OCI-LY7 (cell line): ENCODE data around the gene REEP3. TPM values are rescaled to one million over a fixed set of nuclear protein-coding genes. Genes with fewer than 3 reads are reported as not detected.
"Not testable (repeated sequence)": the region's sequence is repeated elsewhere in the genome, so short reads cannot be mapped to it uniquely, and the experiment has no call there.

ENCODE experiments used
- BruUV-seq: library from RNA; stranded (reverse); fragments of 400-500 nt; replicated peaks from 2 replicates; lab custom pipeline; 2021; lab: Mats Ljungman, UMichigan
- CTCF ChIA-PET: fragments of 300-600 bp; sonication (Branson Sonifier 250); formaldehyde crosslinking; loops from one replicate; lab custom pipeline; 2022; ENCODE audit warnings: antibody characterized with exemption; ENCODE audit not compliant: unreplicated experiment; lab: Charles Lee
- POLR2A ChIA-PET: fragments of 300-600 bp; sonication (Branson Sonifier 250); formaldehyde crosslinking; loops from one replicate; lab custom pipeline; 2022; ENCODE audit warnings: antibody characterized with exemption; lab: Charles Lee
- DNase-seq: peaks from one replicate; pipeline ENCODE4 v3.0.0-alpha.2; 2015; ENCODE audit warnings: low spot score
- H2AFZ ChIP-seq: fragments of 200-600 bp; sonication (generic), shearing (Covaris generic); 2 replicates; pipeline ENCODE4 v1.6.1; 2014; ENCODE audit warnings: mild to moderate bottlenecking, antibody characterized with exemption, low read length, moderate library complexity
- H3K27ac ChIP-seq: fragments of 200-600 bp; sonication (generic); 2 replicates; pipeline ENCODE4 v1.5.1; 2014; ENCODE audit warnings: mixed run types, low read depth, mild to moderate bottlenecking, moderate library complexity, low read length, inconsistent platforms; ENCODE audit not compliant: poor library complexity, severe bottlenecking
- H3K36me3 ChIP-seq: fragments of 200-600 bp; sonication (generic); 2 replicates; pipeline ENCODE4 v1.6.1; 2014; ENCODE audit warnings: mild to moderate bottlenecking, antibody characterized with exemption, low read length, moderate library complexity, mixed read lengths; ENCODE audit not compliant: insufficient read depth
- H3K4me1 ChIP-seq: fragments of 200-600 bp; sonication (generic); 2 replicates; pipeline ENCODE4 v1.5.1; 2014; ENCODE audit warnings: mild to moderate bottlenecking, low read length; ENCODE audit not compliant: insufficient read depth, poor library complexity, severe bottlenecking
- H3K4me2 ChIP-seq: fragments of 200-600 bp; sonication (generic); 2 replicates; pipeline ENCODE4 v1.6.1; 2014; ENCODE audit warnings: mild to moderate bottlenecking, low read length
- H3K4me3 ChIP-seq: fragments of 200-600 bp; sonication (generic); 2 replicates; pipeline ENCODE4 v1.5.1; 2014; ENCODE audit warnings: mild to moderate bottlenecking, low read depth, low read length; ENCODE audit not compliant: poor library complexity, severe bottlenecking
- H3K79me2 ChIP-seq: fragments of 200-600 bp; sonication (generic); 2 replicates; pipeline ENCODE4 v1.6.1; 2016; ENCODE audit warnings: low read depth, mild to moderate bottlenecking, low read length, moderate library complexity, mixed read lengths; ENCODE audit not compliant: insufficient read depth
- H3K9me2 ChIP-seq: fragments of 200-600 bp; sonication (generic); 2 replicates; pipeline ENCODE4 v1.6.1; 2016; ENCODE audit warnings: mild to moderate bottlenecking, low read length, mixed read lengths; ENCODE audit not compliant: insufficient read depth
- H3K9me3 ChIP-seq: fragments of 200-600 bp; sonication (generic); 2 replicates; pipeline ENCODE4 v1.6.1; 2014; ENCODE audit warnings: mild to moderate bottlenecking, mixed run types, low read length, mixed read lengths
- H4K20me1 ChIP-seq: fragments of 200-600 bp; sonication (generic); 2 replicates; pipeline ENCODE4 v1.6.1; 2014; ENCODE audit warnings: mild to moderate bottlenecking, antibody characterized with exemption, low read length, moderate library complexity, mixed read lengths; ENCODE audit not compliant: insufficient read depth
- CTCF ChIP-seq: fragments of 200-600 bp; sonication (generic); conservative IDR thresholded peaks from 2 replicates; pipeline ENCODE4 v1.5.1; 2014; ENCODE audit warnings: mild to moderate bottlenecking, antibody characterized with exemption, low read length, moderate library complexity, mixed read lengths
- EZH2phosphoT487 ChIP-seq: fragments of 200-600 bp; sonication (generic); IDR thresholded peaks from 2 replicates; pipeline ENCODE4 v1.6.1; 2018; ENCODE audit warnings: low read depth, borderline replicate concordance, mild to moderate bottlenecking, mixed run types, antibody characterized with exemption, low read length, moderate library complexity, mixed read lengths
- intact Hi-C: fragments of 100-400 bp; cut with micrococcal nuclease; formaldehyde crosslinking; loops from one replicate; pipeline ENCODE4 v1.10.0; 2022; ENCODE audit not compliant: unreplicated experiment
- total RNA-seq, 2 experiments: library from RNA; depleted of rRNA in 1 of 2; stranded (reverse); fragments of >200 nt in 1 of 2; shearing (Covaris generic) in 1 of 2; gene quantifications; 2 replicates each; pipeline ENCODE4 v1.2.3, GENCODE V29; 2014 to 2022

Gene REEP3
- total RNA-seq, 2 experiments from 2014 or later: 3.6 to 11.0 TPM

DNA sequence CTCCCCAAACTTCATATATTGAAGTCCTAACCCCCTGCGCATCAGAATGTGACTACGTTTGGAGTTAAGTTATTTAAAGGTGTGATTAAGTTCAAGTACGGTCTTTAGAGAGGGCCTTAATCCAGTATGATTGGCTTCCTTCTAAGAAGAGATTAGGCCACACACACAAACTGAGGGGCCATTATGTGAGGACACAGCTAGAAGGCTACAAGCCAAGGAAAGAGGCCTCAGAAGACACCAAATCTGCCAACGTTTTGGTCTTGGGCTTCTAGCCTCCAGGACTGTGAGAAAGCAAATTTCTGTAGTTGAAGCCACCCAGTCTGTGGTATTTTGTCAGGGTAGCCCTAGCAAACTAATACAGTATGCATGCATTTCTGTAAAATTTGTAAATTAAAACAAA lies 41.7 kb downstream of the REEP3 start:
- Histone ChIP-seq H3K36me3 (no peaks in the 10 kb centered on the region), H3K4me3 (no peak overlapping the region), H3K9me3 (no peaks in the 10 kb centered on the region), H3K4me1 (no peaks in the 10 kb centered on the region), H3K27ac (no peak overlapping the region), H4K20me1 (no peaks in the 10 kb centered on the region), H3K79me2 (no peaks in the 10 kb centered on the region), H3K4me2 (no peak overlapping the region), H3K9me2 (no peaks in the 10 kb centered on the region), H2AFZ (no peak overlapping the region)
- intact Hi-C loops: no loop called here
- BruUV-seq: no TSS peak
- ChIA-PET CTCF (no interaction called here), POLR2A (interaction anchor here (0.7 kb wide), 2 partner anchors 47 to 301 kb away, joined by 3 read pairs; no protein-coding TSS in a partner anchor)
- no peak for DNase-seq
- TF ChIP-seq CTCF (no peak), EZH2phosphoT487 (no peak)

GRCh38 chr10:63563623-63564022 lies 42.4 kb downstream of the REEP3 start:
- POLR2A ChIA-PET: no interaction called here
- BruUV-seq: no TSS peak
- Histone ChIP-seq H3K9me3 (no peaks in the 10 kb centered on the region), H3K4me3 (no peak overlapping the region), H3K4me1 (no peaks in the 10 kb centered on the region), H3K27ac (no peak overlapping the region), H3K9me2 (no peaks in the 10 kb centered on the region), H3K36me3 (no peaks in the 10 kb centered on the region), H2AFZ (no peak overlapping the region), H3K79me2 (no peaks in the 10 kb centered on the region), H4K20me1 (no peaks in the 10 kb centered on the region), H3K4me2 (no peak overlapping the region)
- intact Hi-C loops: no loop called here
- DNase-seq: no peak
- CTCF ChIA-PET: no interaction called here
- TF ChIP-seq EZH2phosphoT487 (no peak), CTCF (no peak)

DNA sequence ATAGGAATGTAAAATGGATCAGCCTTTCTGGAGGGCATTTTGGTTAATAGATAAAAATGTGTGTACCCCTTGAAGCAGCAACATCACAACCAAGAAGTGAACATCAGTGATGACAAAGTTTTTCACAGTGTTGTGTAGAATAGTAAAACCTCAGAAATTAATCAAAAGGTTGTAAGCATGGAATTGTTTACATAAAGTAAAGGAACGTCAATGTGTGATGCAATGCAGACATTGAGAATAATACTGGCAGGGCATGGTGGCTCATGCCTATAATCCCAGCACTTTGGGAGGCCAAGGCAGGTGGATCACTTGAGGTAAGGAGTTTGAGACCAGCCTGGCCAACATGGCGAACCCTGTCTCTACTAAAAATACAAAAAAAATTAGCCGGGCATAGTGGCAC lies 43.5 kb downstream of the REEP3 start:
- H3K4me2 ChIP-seq, H2AFZ ChIP-seq, H3K9me3 ChIP-seq, CTCF ChIA-PET, H4K20me1 ChIP-seq, H3K9me2 ChIP-seq, DNase-seq, H3K4me3 ChIP-seq, H3K79me2 ChIP-seq, POLR2A ChIA-PET, H3K4me1 ChIP-seq, H3K27ac ChIP-seq, intact Hi-C loops, BruUV-seq, H3K36me3 ChIP-seq: not testable (repeated sequence)
